ENCODE results near the gene DERL2. TPM values are rescaled to one million over a fixed set of nuclear protein-coding genes. Genes with fewer than 3 reads are reported as not detected.
A peak's percentile ranks its signal among the peaks of the same experiment; 100 is the strongest.

The DERL2 gene
- total and polyA plus RNA-seq, 9 of the 15 experiments (the other 6 are each of a cell fraction or from before 2014, with no cell fraction given) = 11.5 to 105 (median 30.7) TPM

DNA sequence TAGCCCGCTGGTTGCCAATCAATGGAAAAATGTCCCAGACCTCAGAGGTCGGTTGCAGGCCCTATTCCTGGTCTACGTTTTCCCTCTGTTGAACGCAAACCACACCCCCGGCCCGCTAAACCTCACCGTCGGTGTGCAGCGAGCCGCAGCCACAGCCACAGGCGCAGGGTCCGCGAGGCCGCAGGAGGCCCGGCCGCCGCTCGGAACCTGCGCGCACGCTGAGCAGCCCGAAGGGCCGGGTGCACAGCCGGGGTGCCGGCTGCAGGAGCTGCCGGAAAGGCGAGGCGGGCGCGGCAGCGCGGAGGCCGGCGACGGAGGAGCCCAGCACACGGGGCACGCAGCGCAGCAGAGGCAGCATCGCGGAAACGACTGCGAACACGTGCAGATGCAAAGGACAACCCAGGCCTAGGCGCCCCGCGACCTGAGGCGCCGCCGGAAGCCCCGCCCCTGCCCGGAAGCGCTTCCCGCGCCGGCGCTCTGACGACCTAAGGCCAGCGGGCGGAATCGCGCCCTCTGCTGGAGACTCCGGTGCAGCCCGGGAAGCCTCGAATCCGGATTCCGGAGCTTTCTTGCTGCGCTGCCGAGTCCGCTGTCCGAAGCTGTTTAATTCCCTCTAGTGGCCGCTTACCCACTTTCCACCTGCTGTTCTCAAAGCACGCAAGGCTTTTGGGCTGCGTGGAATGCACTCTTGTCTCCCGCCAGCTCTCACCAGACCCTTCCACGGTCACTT lies 47.1 kb downstream of the DERL2 start, which contains the start of gene C1QBP (continued):
- TF ChIP-seq ATF1 (CRISPR knock-in tag; IDR thresholded peaks at IDR 0.05) (no peak), ATF1 (tag; IDR thresholded peaks at IDR 0.05) (peak; percentile 51; the same call in 1 of the 2 replicates), MCM5 (IDR thresholded peaks at IDR 0.05; ENCODE audit: low read depth) (no peak), EP400 (IDR thresholded peaks at IDR 0.05) (peak; percentile 86), KAT7 (CRISPR knock-in tag; IDR thresholded peaks at IDR 0.05; ENCODE audit: borderline replicate concordance) (peak; percentile 71; the same call in 1 of the 2 replicates), SFPQ (IDR thresholded peaks at IDR 0.05; ENCODE audit: low read depth, low read length) (no peak), BCOR (IDR thresholded peaks at IDR 0.05) (no peak), TGIF2 (CRISPR knock-in tag; IDR thresholded peaks at IDR 0.05) (no peak), E2F1 (CRISPR knock-in tag; IDR thresholded peaks at IDR 0.05) (peak; percentile 59; the same call in 1 of the 2 replicates), ESRRA (IDR thresholded peaks at IDR 0.05; ENCODE audit: borderline replicate concordance, low read depth) (peak; percentile 77), C11orf30 (IDR thresholded peaks at IDR 0.05; ENCODE audit: low read depth) (peak; percentile 55), NFRKB (IDR thresholded peaks at IDR 0.05; ENCODE audit: low read depth) (no peak), POLR2A (conservative IDR thresholded peaks at IDR 0.05) (peak; percentile 67; the same call in 1 of the 2 replicates), MXD1 (CRISPR knock-in tag; IDR thresholded peaks at IDR 0.05; ENCODE audit: borderline replicate concordance, poor library complexity, severe bottlenecking) (peak; percentile 77), HDAC1 (IDR thresholded peaks at IDR 0.05) (peak in 1 of 2 experiments; percentile 85; a peak in 2 of 4 replicates), SAP30 (IDR thresholded peaks at IDR 0.05; ENCODE audit: borderline replicate concordance, insufficient read depth, low read depth, low read length, poor library complexity, severe bottlenecking) (peak; percentile 93), MEIS2 (IDR thresholded peaks at IDR 0.05; ENCODE audit: partially characterized antibody) (peak; percentile 61)
- TF ChIP-seq, protein P1, sequence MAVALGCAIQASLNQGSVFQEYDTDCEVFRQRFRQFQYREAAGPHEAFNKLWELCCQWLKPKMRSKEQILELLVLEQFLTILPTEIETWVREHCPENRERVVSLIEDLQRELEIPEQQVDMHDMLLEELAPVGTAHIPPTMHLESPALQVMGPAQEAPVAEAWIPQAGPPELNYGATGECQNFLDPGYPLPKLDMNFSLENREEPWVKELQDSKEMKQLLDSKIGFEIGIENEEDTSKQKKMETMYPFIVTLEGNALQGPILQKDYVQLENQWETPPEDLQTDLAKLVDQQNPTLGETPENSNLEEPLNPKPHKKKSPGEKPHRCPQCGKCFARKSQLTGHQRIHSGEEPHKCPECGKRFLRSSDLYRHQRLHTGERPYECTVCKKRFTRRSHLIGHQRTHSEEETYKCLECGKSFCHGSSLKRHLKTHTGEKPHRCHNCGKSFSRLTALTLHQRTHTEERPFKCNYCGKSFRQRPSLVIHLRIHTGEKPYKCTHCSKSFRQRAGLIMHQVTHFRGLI (CRISPR knock-in tag; IDR thresholded peaks at IDR 0.05) = no peak
- TF ChIP-seq, protein P2, sequence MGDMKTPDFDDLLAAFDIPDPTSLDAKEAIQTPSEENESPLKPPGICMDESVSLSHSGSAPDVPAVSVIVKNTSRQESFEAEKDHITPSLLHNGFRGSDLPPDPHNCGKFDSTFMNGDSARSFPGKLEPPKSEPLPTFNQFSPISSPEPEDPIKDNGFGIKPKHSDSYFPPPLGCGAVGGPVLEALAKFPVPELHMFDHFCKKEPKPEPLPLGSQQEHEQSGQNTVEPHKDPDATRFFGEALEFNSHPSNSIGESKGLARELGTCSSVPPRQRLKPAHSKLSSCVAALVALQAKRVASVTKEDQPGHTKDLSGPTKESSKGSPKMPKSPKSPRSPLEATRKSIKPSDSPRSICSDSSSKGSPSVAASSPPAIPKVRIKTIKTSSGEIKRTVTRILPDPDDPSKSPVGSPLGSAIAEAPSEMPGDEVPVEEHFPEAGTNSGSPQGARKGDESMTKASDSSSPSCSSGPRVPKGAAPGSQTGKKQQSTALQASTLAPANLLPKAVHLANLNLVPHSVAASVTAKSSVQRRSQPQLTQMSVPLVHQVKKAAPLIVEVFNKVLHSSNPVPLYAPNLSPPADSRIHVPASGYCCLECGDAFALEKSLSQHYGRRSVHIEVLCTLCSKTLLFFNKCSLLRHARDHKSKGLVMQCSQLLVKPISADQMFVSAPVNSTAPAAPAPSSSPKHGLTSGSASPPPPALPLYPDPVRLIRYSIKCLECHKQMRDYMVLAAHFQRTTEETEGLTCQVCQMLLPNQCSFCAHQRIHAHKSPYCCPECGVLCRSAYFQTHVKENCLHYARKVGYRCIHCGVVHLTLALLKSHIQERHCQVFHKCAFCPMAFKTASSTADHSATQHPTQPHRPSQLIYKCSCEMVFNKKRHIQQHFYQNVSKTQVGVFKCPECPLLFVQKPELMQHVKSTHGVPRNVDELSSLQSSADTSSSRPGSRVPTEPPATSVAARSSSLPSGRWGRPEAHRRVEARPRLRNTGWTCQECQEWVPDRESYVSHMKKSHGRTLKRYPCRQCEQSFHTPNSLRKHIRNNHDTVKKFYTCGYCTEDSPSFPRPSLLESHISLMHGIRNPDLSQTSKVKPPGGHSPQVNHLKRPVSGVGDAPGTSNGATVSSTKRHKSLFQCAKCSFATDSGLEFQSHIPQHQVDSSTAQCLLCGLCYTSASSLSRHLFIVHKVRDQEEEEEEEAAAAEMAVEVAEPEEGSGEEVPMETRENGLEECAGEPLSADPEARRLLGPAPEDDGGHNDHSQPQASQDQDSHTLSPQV (IDR thresholded peaks at IDR 0.05) = peak; percentile 62; the same call in 1 of the 2 replicates
